HEK293 (cell line): ENCODE results near the gene HSF2.

Experiments used
- CTCF ChIP-seq: fragments of 450-650 bp; formaldehyde crosslinking; IDR thresholded peaks from 2 replicates; pipeline ENCODE4 v1.5.1; 2016; ENCODE audit warnings: missing biosample characterization, missing genetic modification characterization
- GFI1B ChIP-seq: fragments of 450-650 bp; formaldehyde crosslinking; IDR thresholded peaks from 2 replicates; pipeline ENCODE4 v1.5.1; 2016; ENCODE audit warnings: missing biosample characterization, missing genetic modification characterization
- YY1 ChIP-seq: fragments of 450-650 bp; formaldehyde crosslinking; IDR thresholded peaks from 2 replicates; pipeline ENCODE4 v1.5.1; 2018; ENCODE audit warnings: missing biosample characterization, missing genetic modification characterization
- ZBTB10 ChIP-seq: fragments of 450-650 bp; formaldehyde crosslinking; IDR thresholded peaks from 2 replicates; pipeline ENCODE4 v1.5.1; 2016; ENCODE audit warnings: missing biosample characterization, missing genetic modification characterization
- ZNF138 ChIP-seq: fragments of 450-650 bp; formaldehyde crosslinking; IDR thresholded peaks from 2 replicates; pipeline ENCODE4 v1.5.1; 2016; ENCODE audit warnings: missing biosample characterization, missing genetic modification characterization, borderline replicate concordance
- ZNF2 ChIP-seq: fragments of 450-650 bp; formaldehyde crosslinking; IDR thresholded peaks from 2 replicates; pipeline ENCODE4 v1.5.1; 2016; ENCODE audit warnings: missing biosample characterization, missing genetic modification characterization
- ZNF239 ChIP-seq: fragments of 450-650 bp; formaldehyde crosslinking; IDR thresholded peaks from 2 replicates; pipeline ENCODE4 v1.5.1; 2016; ENCODE audit warnings: missing biosample characterization, missing genetic modification characterization
- ZNF292 ChIP-seq: fragments of 450-650 bp; formaldehyde crosslinking; IDR thresholded peaks from 2 replicates; pipeline ENCODE4 v1.5.1; 2016; ENCODE audit warnings: low read depth, missing biosample characterization, missing genetic modification characterization, borderline replicate concordance
- ZNF311 ChIP-seq: fragments of 450-650 bp; formaldehyde crosslinking; IDR thresholded peaks from 2 replicates; pipeline ENCODE4 v1.5.1; 2017; ENCODE audit warnings: missing biosample characterization, missing genetic modification characterization, borderline replicate concordance
- ZNF362 ChIP-seq: fragments of 450-650 bp; formaldehyde crosslinking; IDR thresholded peaks from 2 replicates; pipeline ENCODE4 v1.5.1; 2016; ENCODE audit warnings: missing biosample characterization, missing genetic modification characterization
- ZNF416 ChIP-seq: fragments of 450-650 bp; formaldehyde crosslinking; IDR thresholded peaks from 2 replicates; pipeline ENCODE4 v1.5.1; 2016; ENCODE audit warnings: missing biosample characterization, missing genetic modification characterization
- ZNF571 ChIP-seq: fragments of 450-650 bp; formaldehyde crosslinking; IDR thresholded peaks from 2 replicates; pipeline ENCODE4 v1.5.0; 2017; ENCODE audit warnings: missing biosample characterization, missing genetic modification characterization
- ZNF692 ChIP-seq: fragments of 450-650 bp; formaldehyde crosslinking; IDR thresholded peaks from 2 replicates; pipeline ENCODE4 v1.5.1; 2016; ENCODE audit warnings: missing biosample characterization, missing genetic modification characterization

GRCh38 chr6:122452509-122452908 is 53.1 kb downstream of the HSF2 start:
- TF ChIP-seq ZNF362 (tag by site-specific recombination): no peak
- TF ChIP-seq ZNF571 (tag by site-specific recombination): no peak
- TF ChIP-seq GFI1B (tag by site-specific recombination): no peak
- no peak for TF ChIP-seq ZBTB10
- TF ChIP-seq YY1 (tag by site-specific recombination): no peak
- TF ChIP-seq CTCF: no peak
- TF ChIP-seq ZNF692 (tag by site-specific recombination): no peak
- TF ChIP-seq ZNF138 (tag by site-specific recombination): no peak
- TF ChIP-seq ZNF239 (tag by site-specific recombination): no peak
- TF ChIP-seq ZNF311: no peak
- TF ChIP-seq ZNF416 (tag by site-specific recombination): no peak
- no peak for TF ChIP-seq ZNF2
- no peak for TF ChIP-seq ZNF292 (tag by site-specific recombination)
